Measurements from ENCODE around the gene NUDT4B.
"Not testable (repeated sequence)": the region's sequence is repeated elsewhere in the genome, so short reads cannot be mapped to it uniquely, and the experiment has no call there.

NUDT4B gene

DNA sequence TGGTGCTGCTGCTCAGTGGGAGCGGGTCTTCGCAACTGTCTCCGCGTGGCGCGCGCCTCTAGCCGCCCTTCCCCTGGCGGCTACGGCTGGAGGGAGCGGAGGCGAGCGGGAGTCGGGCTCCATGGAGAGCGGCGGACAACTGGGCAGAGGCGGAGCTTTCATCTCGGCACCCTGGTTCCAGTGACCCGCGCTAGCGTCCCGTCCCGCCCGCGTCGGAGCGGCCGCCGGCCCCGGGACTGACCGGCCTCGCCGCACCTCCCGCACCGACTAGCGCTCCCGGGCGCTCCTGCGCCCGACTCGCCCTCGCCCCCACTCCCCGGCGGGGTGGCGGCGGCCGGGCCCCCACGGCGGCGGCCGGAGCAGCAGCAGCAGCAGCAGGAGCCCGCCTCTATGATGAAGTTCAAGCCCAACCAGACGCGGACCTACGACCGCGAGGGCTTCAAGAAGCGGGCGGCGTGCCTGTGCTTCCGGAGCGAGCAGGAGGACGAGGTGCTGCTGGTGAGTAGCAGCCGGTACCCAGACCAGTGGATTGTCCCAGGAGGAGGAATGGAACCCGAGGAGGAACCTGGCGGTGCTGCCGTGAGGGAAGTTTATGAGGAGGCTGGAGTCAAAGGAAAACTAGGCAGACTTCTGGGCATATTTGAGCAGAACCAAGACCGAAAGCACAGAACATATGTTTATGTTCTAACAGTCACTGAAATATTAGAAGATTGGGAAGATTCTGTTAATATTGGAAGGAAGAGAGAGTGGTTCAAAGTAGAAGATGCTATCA, at the start of gene NUDT4B:
TSS of gene NUDT4B (plus strand) at position 212 of the 772 bp plus-strand sequence. CDS start at position 391, 179 bp downstream.
- not testable (repeated sequence) for DNase-seq

DNA sequence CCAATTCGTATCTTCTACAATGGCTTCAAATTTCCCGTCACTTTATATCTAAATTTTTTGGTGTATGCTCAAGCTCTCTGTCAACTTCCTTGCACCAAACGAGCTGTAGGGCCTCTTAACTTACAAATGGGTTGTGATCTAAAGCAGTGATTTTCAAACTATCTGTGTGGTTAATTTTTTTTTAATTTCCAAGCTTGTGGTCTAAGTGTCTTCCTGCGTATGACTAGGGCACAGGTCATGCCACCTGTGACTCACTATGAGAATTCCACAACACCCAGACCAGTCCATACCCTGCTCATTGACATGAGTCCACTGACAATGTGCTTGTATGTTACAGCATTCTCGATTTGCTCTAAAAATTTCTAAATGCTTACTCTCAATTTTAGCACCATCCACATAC, 49.2 kb upstream of the NUDT4B start:
- not testable (repeated sequence) for DNase-seq

GRCh38 chr1:148702242-148702641, 46.3 kb upstream of the NUDT4B start:
- DNase-seq, result not testable (repeated sequence)

- DNase-seq, result not testable (repeated sequence)
Observed at GRCh38 chr1:148703973-148704591, 44.5 kb upstream of the NUDT4B start.

GRCh38 chr1:148705316-148705948, 43.1 kb upstream of the NUDT4B start:
- not testable (repeated sequence) for DNase-seq

DNA sequence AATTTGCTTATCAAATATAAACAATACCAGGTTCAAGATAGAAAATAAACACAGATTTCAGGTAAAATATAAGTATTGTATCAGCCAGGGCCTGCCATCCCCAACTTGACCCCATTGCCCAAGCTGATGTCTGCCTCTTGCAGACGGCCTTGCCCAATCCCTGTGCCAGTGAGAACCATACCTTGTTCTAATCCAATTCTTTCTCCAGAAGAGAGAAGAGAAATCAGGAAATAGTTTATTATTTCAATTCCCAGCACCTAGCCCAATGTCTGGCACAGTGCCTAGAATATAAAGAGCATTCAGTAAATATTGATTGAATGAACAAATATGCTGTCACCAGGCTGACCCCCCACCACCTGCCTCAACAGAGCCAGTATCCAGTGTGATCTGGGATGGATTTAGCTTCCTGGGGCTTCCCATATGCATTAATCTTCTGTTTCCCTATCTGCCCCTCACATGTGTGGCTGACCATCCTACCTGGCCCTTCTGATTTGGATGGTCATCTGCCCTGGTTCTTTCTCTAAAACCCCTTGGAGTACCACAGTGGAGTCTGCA, 39.7 kb upstream of the NUDT4B start:
- not testable (repeated sequence) for DNase-seq

- DNase-seq, result not testable (repeated sequence)
Observed at GRCh38 chr1:148710772-148711523, 37.6 kb upstream of the NUDT4B start.

DNA sequence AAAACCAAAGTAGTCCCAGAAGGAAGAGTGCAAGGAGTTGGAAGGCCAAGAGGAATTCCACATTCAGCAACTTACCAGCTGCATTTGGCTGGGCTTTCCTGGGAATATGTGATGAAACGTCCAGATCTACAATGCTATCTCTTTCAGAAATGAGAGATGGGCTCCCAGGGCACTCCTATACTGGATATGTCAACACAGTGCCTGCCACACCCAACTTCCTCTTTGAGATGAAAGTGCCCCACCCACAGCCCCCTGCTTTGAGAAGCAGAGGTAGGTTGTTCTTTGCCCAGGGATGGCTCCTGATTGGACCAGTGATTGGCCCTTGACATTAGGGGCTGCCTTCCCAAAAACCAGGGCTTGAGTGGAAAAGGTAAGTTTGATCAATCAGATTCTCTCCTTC, 36.2 kb upstream of the NUDT4B start:
- DNase-seq, result not testable (repeated sequence)

GRCh38 chr1:148715518-148715917, 33.1 kb upstream of the NUDT4B start:
- not testable (repeated sequence) for DNase-seq

GRCh38 chr1:148716966-148717520, 31.5 kb upstream of the NUDT4B start:
- DNase-seq, result not testable (repeated sequence)

GRCh38 chr1:148720918-148721317, 27.7 kb upstream of the NUDT4B start:
- DNase-seq, result not testable (repeated sequence)

DNA sequence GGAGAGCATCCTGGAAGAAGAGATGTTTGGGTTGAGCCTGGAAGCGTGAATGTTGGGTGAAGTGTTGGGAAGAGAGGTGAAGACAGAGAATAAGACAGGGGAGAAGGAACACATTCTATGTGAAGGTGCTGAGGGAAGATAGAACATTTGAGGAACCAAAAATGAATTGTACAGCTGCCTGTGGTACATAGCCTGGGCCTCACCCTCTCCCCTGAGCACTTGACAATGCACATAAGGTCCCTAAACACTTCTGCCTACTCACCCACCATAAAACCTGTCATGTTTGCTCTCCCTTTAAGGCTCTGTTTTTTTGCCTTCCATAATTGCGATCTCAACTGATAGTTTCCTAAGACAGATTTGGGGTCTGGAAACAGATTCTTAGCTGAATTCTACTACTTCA, 25.8 kb upstream of the NUDT4B start:
- DNase-seq, result not testable (repeated sequence)

- not testable (repeated sequence) for DNase-seq
Observed at GRCh38 chr1:148723515-148723914, 25.1 kb upstream of the NUDT4B start.

GRCh38 chr1:148724872-148725271, 23.7 kb upstream of the NUDT4B start:
- DNase-seq, result not testable (repeated sequence)

DNA sequence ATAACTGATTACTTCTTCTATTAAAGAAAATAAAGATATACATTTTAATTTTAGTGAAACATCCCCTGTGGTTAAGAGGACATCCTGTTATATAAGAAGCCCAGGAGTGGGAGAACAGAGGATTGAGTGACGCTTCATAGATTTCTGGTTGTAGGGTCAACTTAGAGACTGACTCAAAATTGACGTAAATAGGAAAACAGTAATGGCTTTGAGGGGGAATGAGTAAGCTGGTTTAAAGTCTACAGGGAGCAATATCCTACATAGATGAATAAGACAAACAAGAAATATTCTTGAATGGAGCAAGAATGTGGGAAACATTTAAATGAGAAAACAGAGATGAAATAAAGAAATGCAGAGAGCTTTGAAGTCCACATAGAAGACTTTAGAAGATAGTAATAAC, 20.7 kb upstream of the NUDT4B start:
- DNase-seq, result not testable (repeated sequence)

DNA sequence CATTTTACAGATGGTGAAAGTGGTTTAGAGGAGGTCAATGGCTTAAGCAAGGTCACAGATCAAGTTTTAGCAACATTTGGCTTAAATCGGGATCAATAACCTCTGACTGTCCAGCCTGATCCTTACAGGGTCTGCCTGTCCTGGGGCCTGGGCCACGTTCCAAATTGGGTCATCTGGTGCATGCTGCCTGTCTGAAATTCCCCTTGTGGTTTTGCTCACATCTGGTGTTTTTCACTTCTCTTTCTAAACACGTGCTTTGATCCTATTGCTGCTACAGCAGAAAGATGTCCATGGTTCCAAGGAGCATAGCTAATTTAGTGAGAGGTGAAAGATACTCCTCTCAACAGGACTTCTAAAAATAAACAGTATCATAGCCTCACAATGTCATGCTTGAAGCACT, 19.4 kb upstream of the NUDT4B start:
- not testable (repeated sequence) for DNase-seq

DNA sequence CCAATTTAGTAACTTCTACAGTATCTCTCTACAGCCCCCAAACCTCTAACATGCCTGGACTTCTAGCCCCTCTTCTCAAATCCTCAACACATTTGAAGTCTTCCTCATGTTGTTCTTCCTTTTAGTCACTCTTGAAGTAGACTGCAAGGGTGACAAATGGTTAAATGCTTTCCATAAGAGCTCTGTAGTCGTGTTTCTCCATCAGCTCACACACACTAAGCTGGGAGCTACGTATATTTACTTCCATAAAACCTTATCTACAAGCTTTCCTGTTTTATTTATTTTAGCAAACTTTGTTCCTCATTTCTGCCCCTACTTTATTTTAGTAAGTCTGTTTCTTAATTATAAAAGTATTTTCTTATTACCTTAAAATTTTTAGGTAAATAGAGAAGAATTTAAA, 19.0 kb upstream of the NUDT4B start:
- not testable (repeated sequence) for DNase-seq

DNA sequence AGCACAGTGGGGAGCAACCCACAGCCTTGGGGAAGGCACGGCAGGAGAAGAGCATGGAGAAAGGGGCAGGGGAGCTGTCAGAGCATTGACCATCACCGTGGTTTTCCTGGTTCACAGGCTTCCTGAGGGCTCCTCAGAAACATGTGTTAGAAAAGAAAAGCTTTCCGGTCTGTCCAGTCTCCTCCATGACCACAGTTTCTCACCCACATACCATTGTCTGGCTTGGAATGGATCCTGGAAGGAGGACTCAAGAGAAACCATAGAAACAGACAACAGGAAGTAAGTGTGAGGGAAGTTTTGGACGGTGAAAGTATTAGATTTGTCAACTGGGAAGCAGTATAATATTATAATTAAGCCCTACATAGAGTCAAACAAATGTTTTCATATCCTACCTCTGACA, 16.3 kb upstream of the NUDT4B start:
- DNase-seq, result not testable (repeated sequence)

DNA sequence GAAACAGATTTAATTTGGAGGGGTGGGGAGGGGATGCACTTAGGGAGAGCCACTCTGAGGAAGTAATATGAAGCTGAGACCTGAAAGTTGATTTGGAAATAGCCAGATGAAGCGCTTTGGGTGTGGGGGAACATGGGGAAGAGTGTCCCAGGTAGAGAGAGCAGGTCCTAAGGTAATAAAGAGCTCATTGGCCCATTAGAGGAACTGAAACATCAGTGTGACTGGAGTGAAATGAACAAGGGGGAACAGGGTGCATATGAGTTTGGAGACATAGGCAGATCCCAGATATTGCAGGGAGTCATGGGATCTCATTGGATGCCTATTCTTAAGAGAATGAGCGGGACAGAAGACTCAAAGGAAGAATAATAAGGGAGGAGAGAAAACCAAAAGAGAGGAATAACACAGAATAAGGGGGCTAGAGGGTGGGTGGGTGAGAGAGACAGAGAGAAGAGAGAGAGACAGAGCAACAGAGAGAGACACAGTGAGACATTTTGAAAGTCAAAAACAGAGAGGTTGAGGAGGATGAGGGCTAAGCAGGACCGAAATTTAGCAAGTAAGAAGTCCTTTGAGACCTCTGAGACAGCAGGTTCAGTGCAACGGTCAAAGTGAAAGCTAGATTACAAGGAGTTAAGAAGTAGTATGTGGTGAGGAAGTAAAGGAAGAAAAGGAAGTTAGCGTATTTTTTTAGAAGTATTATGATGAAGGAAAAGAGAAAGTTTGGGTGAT, 14.8 kb upstream of the NUDT4B start:
- DNase-seq, result not testable (repeated sequence)

- not testable (repeated sequence) for DNase-seq
Observed at GRCh38 chr1:148734311-148734662, 14.3 kb upstream of the NUDT4B start.

DNA sequence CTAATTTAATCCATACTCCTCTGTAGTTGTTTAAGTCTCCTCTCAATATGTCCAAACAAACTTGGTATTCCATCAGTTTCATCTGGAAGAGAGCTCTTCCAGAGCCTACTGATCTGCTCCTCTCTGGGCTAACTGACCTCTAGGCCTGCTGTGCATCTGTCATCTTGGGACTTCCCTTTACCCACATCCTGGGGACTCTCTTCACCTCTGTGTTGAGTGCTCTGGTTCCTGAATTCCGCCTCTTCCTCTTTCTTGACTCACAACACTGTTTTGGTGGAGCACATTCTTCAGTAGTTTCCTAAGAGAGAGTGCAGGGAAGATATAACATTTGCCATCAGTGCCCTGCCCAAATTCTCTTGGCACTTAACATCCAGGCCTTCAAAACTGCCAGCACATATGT, 13.0 kb upstream of the NUDT4B start:
- not testable (repeated sequence) for DNase-seq

GRCh38 chr1:148738667-148739066, 9.9 kb upstream of the NUDT4B start:
- DNase-seq, result not testable (repeated sequence)

All from MV-4-11 (cell line).